Sigmoid colon (tissue), 7 donors: Measurements from ENCODE around the gene PPP4R3A. TPM values are rescaled to one million over a fixed set of nuclear protein-coding genes. Genes with fewer than 3 reads are reported as not detected.

Experiments used
- DNase-seq: peaks from one replicate; pipeline ENCODE4 v3.0.0-alpha.2; 2019
- H3K27ac ChIP-seq, 4 donors: fragments of 200-600 bp; sonication (generic); one replicate each; pipeline ENCODE4 v1.5.1; 2016 to 2019; ENCODE audit warnings: mild to moderate bottlenecking in 1 of 4
- H3K27me3 ChIP-seq, 3 donors: fragments of 200-600 bp; sonication (generic); one replicate each; pipeline ENCODE4 v1.5.1; 2019; ENCODE audit warnings: mild to moderate bottlenecking in 1 of 3
- H3K36me3 ChIP-seq, 4 donors: fragments of 200-600 bp; sonication (generic); one replicate each; pipeline ENCODE4 v1.5.1; 2016 to 2019
- H3K4me1 ChIP-seq, 4 donors: fragments of 200-600 bp; sonication (generic); one replicate each; pipeline ENCODE4 v1.5.1; 2017 to 2019
- H3K4me3 ChIP-seq, 4 donors: fragments of 200-600 bp; sonication (generic); one replicate each; pipeline ENCODE4 v1.5.1; 2017 to 2019; ENCODE audit warnings: mild to moderate bottlenecking in 2 of 4, moderate library complexity in 1 of 4
- H3K9me3 ChIP-seq, 4 donors: fragments of 200-600 bp in 3 of 4; sonication (generic) in 3 of 4; one replicate each; pipeline versions ENCODE4 v1.5.1 to v1.6.1; 2013 to 2019
- CTCF ChIP-seq, 4 experiments: fragments of 450-650 bp in 3 of 4; fragments of 200-600 bp in 1 of 4; IDR thresholded peaks; one replicate each; pipeline ENCODE4 v1.5.1; 2016 to 2019; ENCODE audit warnings: antibody characterized with exemption in 4 of 4, mild to moderate bottlenecking in 3 of 4, moderate library complexity in 2 of 4
- EP300 ChIP-seq, 4 donors: sonication (generic); formaldehyde crosslinking; IDR thresholded peaks; one replicate each; pipeline ENCODE4 v1.6.1; 2017; ENCODE audit warnings: antibody characterized with exemption in 4 of 4
- POLR2A ChIP-seq, 2 donors: fragments of 450-650 bp; IDR thresholded peaks; one replicate each; pipeline ENCODE4 v1.6.1; 2016; ENCODE audit warnings: antibody characterized with exemption in 2 of 2, mild to moderate bottlenecking in 2 of 2, moderate library complexity in 2 of 2
- POLR2AphosphoS5 ChIP-seq, 4 donors: sonication (generic); formaldehyde crosslinking; IDR thresholded peaks; one replicate each; pipeline ENCODE4 v1.6.1; 2017; ENCODE audit warnings: antibody characterized with exemption in 4 of 4
- WGBS, 2 donors: extraction: QIAGEN DNeasy Blood & Tissue Kit; methylation state at CpG; one replicate each; pipeline ENCODE4 v1.1.7; 2013; 5-methylcytosine and 5-hydroxymethylcytosine counted together
- intact Hi-C: fragments of 100-400 bp; cut with DNase I; formaldehyde crosslinking; loops from one replicate; pipeline ENCODE4 v1.15.1; 2023
- polyA plus RNA-seq, 3 donors: library from polyadenylated mRNA; stranded (reverse); fragments of 200-250 nt; gene quantifications; one replicate each; pipeline ENCODE4 v1.2.3, GENCODE V29; 2013
- total RNA-seq, 4 donors: library from RNA; depleted of rRNA; stranded (reverse); fragments of >200 nt; gene quantifications; one replicate each; pipeline ENCODE4 v1.1.0, GENCODE V29; 2016
- donor health status: healthy with polysubstance abuse.
- donor health status: Bipolar disorder and iron deficiency.
- donor health status: healthy.

Gene PPP4R3A
- total and polyA plus RNA-seq, 7 donors: 46.2 to 92.2 (median 74.1) TPM

GRCh38 chr14:91414475-91414833 lies 95.7 kb downstream of the PPP4R3A start:
- WGBS, 2 donors: 89 to 95% methylated on average over 3 of the region's 3 CpGs
- Histone ChIP-seq H3K27ac (no peak overlapping the region), H3K9me3 (no peaks in the 10 kb centered on the region), H3K4me3 (no peak overlapping the region), H3K4me1 (peaks cover 0 to 21% (median 17%) of the 10 kb centered on the region in 4 donors), H3K36me3 (no peaks in the 10 kb centered on the region), H3K27me3 (peaks cover 6 to 23% (median 18%) of the 10 kb centered on the region in 3 donors)
- TF ChIP-seq EP300 (IDR thresholded peaks at IDR 0.05) (no peak), POLR2A (IDR thresholded peaks at IDR 0.05) (no peak), CTCF (IDR thresholded peaks at IDR 0.05) (no peak), POLR2AphosphoS5 (IDR thresholded peaks at IDR 0.05) (no peak)
- intact Hi-C loops: no loop called here
- DNase-seq: no peak

- Histone ChIP-seq H3K9me3 (no peaks in the 10 kb centered on the region), H3K4me3 (no peak overlapping the region), H3K36me3 (no peaks in the 10 kb centered on the region), H3K27ac (no peak overlapping the region), H3K4me1 (peaks cover 0 to 21% (median 17%) of the 10 kb centered on the region in 4 donors), H3K27me3 (peaks cover 6 to 23% (median 18%) of the 10 kb centered on the region in 3 donors)
- no peak for DNase-seq
- intact Hi-C loops: no loop called here
- 49 to 65% methylated on average over 11 of the region's 11 CpGs for WGBS, 2 donors
- TF ChIP-seq POLR2A (IDR thresholded peaks at IDR 0.05) (no peak), EP300 (IDR thresholded peaks at IDR 0.05) (no peak)
Observed at GRCh38 chr14:91413547-91414474, 96.3 kb downstream of the PPP4R3A start.

GRCh38 chr14:91412939-91413338 lies 97.2 kb downstream of the PPP4R3A start:
- no peaks in the 10 kb centered on the region for H3K36me3 ChIP-seq
- H3K27me3 ChIP-seq: peaks cover 6 to 17% (median 11%) of the 10 kb centered on the region in 3 donors
- no peak overlapping the region for H3K27ac ChIP-seq
- WGBS, 2 donors: 67 to 81% methylated on average over 5 of the region's 5 CpGs
- H3K9me3 ChIP-seq: no peaks in the 10 kb centered on the region
- no peak overlapping the region for H3K4me3 ChIP-seq
- H3K4me1 ChIP-seq: peaks cover 0 to 13% (median 8%) of the 10 kb centered on the region in 4 donors
- TF ChIP-seq POLR2AphosphoS5 (IDR thresholded peaks at IDR 0.05): no peak
- no peak for TF ChIP-seq CTCF (IDR thresholded peaks at IDR 0.05)
- no peak for TF ChIP-seq POLR2A (IDR thresholded peaks at IDR 0.05)
- no peak for TF ChIP-seq EP300 (IDR thresholded peaks at IDR 0.05)
- DNase-seq: no peak
- intact Hi-C loops: no loop called here

GRCh38 chr14:91410771-91411536 lies 99.2 kb downstream of the PPP4R3A start:
- Histone ChIP-seq H3K4me1 (peaks cover 0 to 5% (median 0%) of the 10 kb centered on the region in 4 donors), H3K27ac (no peak overlapping the region), H3K9me3 (no peaks in the 10 kb centered on the region), H3K4me3 (no peak overlapping the region), H3K36me3 (no peaks in the 10 kb centered on the region), H3K27me3 (no peaks in the 10 kb centered on the region)
- intact Hi-C loops: no loop called here
- no peak for TF ChIP-seq POLR2AphosphoS5 (IDR thresholded peaks at IDR 0.05)
- TF ChIP-seq CTCF (IDR thresholded peaks at IDR 0.05): no peak
- TF ChIP-seq EP300 (IDR thresholded peaks at IDR 0.05): no peak
- TF ChIP-seq POLR2A (IDR thresholded peaks at IDR 0.05): no peak
- 66 to 80% methylated on average over 12 of the region's 12 CpGs for WGBS, 2 donors
- peak; percentile 47 for DNase-seq
